MM.1S (cell line): ENCODE results near the gene CABP4.
"Not testable (repeated sequence)": the region's sequence is repeated elsewhere in the genome, so short reads cannot be mapped to it uniquely, and the experiment has no call there.

Experiments used
- DNase-seq: peaks from one replicate; pipeline ENCODE4 v3.0.0-alpha.2; 2015
- H2AFZ ChIP-seq: fragments of 300-600 bp; sonication (generic); 2 replicates; pipeline ENCODE4 v1.6.0; 2016; ENCODE audit warnings: antibody characterized with exemption, low read length
- H3F3A ChIP-seq: fragments of 300-600 bp; sonication (generic); 2 replicates; pipeline ENCODE4 v1.6.1; 2016; ENCODE audit warnings: mild to moderate bottlenecking, antibody characterized with exemption, low read length, moderate library complexity, mixed read lengths; ENCODE audit not compliant: insufficient read depth
- H3K27ac ChIP-seq: fragments of 300-600 bp; sonication (generic); 2 replicates; pipeline ENCODE4 v1.5.1; 2016; ENCODE audit warnings: mild to moderate bottlenecking, low read length
- H3K27me3 ChIP-seq: fragments of 300-600 bp; sonication (generic); replicated peaks from 2 replicates; pipeline ENCODE4 v1.6.0; 2016; ENCODE audit warnings: low read length; ENCODE audit not compliant: insufficient read depth
- H3K36me3 ChIP-seq: fragments of 300-600 bp; sonication (generic); replicated peaks from 2 replicates; pipeline ENCODE4 v1.6.1; 2016; ENCODE audit warnings: mild to moderate bottlenecking, low read length, mixed read lengths; ENCODE audit not compliant: insufficient read depth
- H3K4me1 ChIP-seq: fragments of 300-600 bp; sonication (generic); 2 replicates; pipeline ENCODE4 v1.6.1; 2016; ENCODE audit warnings: low read length, mixed read lengths
- H3K4me2 ChIP-seq: fragments of 300-600 bp; sonication (generic); 2 replicates; pipeline ENCODE4 v1.6.0; 2016; ENCODE audit warnings: low read depth, low read length
- H3K4me3 ChIP-seq: fragments of 300-600 bp; sonication (generic); 2 replicates; pipeline ENCODE4 v1.5.1; 2016; ENCODE audit warnings: low read length, mixed read lengths
- H3K79me2 ChIP-seq: fragments of 300-600 bp; sonication (generic); 2 replicates; pipeline ENCODE4 v1.6.1; 2016; ENCODE audit warnings: mixed run types, low read length, mixed read lengths
- H3K9ac ChIP-seq: fragments of 300-600 bp; sonication (generic); 2 replicates; pipeline ENCODE4 v1.6.1; 2016; ENCODE audit warnings: low read length, mixed read lengths
- H3K9me2 ChIP-seq: fragments of 300-600 bp; sonication (generic); replicated peaks from 2 replicates; pipeline ENCODE4 v1.6.1; 2016; ENCODE audit warnings: mild to moderate bottlenecking, low read length, mixed read lengths; ENCODE audit not compliant: insufficient read depth
- H3K9me3 ChIP-seq: fragments of 300-600 bp; sonication (generic); replicated peaks from 2 replicates; pipeline ENCODE4 v1.6.1; 2016; ENCODE audit warnings: mild to moderate bottlenecking, low read length, mixed read lengths; ENCODE audit not compliant: insufficient read depth
- H4K20me1 ChIP-seq: fragments of 300-600 bp; sonication (generic); 2 replicates; pipeline ENCODE4 v1.6.1; 2016; ENCODE audit warnings: mild to moderate bottlenecking, low read length, moderate library complexity, mixed read lengths; ENCODE audit not compliant: insufficient read depth
- EZH2 ChIP-seq: fragments of 300-600 bp; sonication (generic); optimal IDR thresholded peaks from 2 replicates; pipeline ENCODE3; 2017; ENCODE audit warnings: low read depth, mild to moderate bottlenecking, antibody characterized with exemption, low read length, mixed read lengths
- EZH2phosphoT487 ChIP-seq: fragments of 300-600 bp; sonication (generic); IDR thresholded peaks from 2 replicates; pipeline ENCODE4 v1.6.1; 2018; ENCODE audit warnings: antibody characterized with exemption, low read length
- TF ChIP-seq, protein P1 (sequence below): fragments of 300-600 bp; sonication (generic); IDR thresholded peaks from 2 replicates; pipeline ENCODE4 v1.5.1; 2016; ENCODE audit warnings: antibody characterized with exemption, low read length, mixed read lengths

CABP4 gene

DNA sequence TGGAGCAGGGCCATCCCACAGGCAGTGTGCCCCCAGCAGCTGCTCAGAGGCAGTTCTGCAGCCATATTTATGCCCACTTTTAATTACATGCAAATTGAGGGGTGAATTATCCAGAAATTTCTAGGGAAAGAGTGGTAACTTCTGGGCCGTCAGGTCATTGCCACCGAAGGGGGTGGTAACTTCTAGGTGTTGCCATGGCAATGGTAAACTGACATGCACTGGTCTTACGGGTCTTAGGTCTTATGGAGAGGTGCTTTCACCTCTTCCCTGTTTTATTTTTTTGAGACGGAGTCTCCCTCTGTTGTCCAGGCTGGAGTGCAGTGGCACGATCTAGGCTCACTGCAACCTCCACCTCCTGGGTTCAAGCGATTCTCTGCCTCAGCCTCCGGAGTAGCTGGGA, 17.7 kb downstream of the CABP4 start:
- H3K79me2 ChIP-seq, result no peaks in the 10 kb centered on the region; the same call in 1 of the 2 replicates
- no peaks in the 10 kb centered on the region for H3K9me2 ChIP-seq
- no peak overlapping the region for H3K4me2 ChIP-seq
- no peaks in the 10 kb centered on the region for H3K9me3 ChIP-seq
- no peaks in the 10 kb centered on the region for H4K20me1 ChIP-seq
- no peaks in the 10 kb centered on the region for H3F3A ChIP-seq
- H3K4me1 ChIP-seq, result peaks cover 5% of the 10 kb centered on the region
- H3K36me3 ChIP-seq, result no peaks in the 10 kb centered on the region
- no peak overlapping the region for H3K27ac ChIP-seq
- DNase-seq, result no peak
- no peak overlapping the region for H3K9ac ChIP-seq
- H2AFZ ChIP-seq, result no peak overlapping the region
- no peak for TF ChIP-seq EZH2
- peaks cover 15% of the 10 kb centered on the region for H3K27me3 ChIP-seq
- H3K4me3 ChIP-seq, result no peak overlapping the region

DNA sequence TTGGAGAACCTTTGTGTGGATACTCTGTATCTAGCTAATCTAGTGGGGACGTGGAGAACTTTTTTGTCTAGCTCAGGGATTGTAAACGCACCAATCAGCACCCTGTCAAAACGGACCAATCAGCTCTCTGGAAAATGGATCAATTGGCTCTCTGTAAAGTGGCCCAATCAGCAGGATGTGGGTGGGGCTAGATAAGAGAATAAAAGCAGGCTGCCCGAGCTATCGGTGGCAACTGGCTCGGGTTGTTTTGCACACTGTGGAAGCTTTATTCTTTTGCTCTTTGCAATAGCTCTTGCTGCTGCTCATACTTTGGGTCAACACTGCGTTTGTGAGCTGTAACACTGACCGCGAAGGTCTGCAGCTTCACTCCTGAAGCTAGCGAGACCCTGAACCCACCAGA, 21.5 kb downstream of the CABP4 start:
- not testable (repeated sequence) for H3K9me3 ChIP-seq, H3K4me1 ChIP-seq, H3K27ac ChIP-seq, H3K4me3 ChIP-seq, H3K4me2 ChIP-seq, H3K9me2 ChIP-seq, H3K9ac ChIP-seq, H2AFZ ChIP-seq, H3F3A ChIP-seq, H3K36me3 ChIP-seq, H4K20me1 ChIP-seq, DNase-seq, H3K79me2 ChIP-seq
- H3K27me3 ChIP-seq, result peaks cover 36% of the 10 kb centered on the region

DNA sequence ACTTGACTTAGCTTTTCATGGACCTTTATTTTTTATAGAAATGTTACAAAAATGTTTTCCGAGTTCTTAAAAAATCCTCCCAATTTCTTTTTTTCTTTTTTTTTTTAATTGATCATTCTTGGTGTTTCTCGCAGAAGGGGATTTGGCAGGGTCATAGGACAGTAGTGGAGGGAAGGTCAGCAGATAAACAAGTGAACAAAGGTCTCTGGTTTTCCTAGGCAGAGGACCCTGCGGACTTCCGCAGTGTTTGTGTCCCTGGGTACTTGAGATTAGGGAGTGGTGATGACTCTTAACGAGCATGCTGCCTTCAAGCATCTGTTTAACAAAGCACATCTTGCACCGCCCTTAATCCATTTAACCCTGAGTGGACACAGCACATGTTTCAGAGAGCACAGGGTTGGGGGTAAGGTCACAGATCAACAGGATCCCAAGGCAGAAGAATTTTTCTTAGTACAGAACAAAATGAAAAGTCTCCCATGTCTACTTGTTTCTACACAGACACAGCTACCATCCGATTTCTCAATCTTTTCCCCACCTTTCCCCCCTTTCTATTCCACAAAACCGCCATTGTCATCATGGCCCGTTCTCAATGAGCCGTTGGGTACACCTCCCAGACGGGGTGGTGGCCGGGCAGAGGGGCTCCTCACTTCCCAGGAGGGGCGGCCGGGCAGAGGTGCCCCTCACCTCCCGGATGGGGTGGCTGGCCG, 22.3 kb downstream of the CABP4 start:
- H4K20me1 ChIP-seq, H2AFZ ChIP-seq, H3K4me2 ChIP-seq, H3K9me2 ChIP-seq, H3K4me1 ChIP-seq, H3F3A ChIP-seq, H3K4me3 ChIP-seq, H3K9ac ChIP-seq, DNase-seq, H3K36me3 ChIP-seq, H3K27ac ChIP-seq, H3K9me3 ChIP-seq, H3K79me2 ChIP-seq: not testable (repeated sequence)
- H3K27me3 ChIP-seq, result peaks cover 36% of the 10 kb centered on the region

DNA sequence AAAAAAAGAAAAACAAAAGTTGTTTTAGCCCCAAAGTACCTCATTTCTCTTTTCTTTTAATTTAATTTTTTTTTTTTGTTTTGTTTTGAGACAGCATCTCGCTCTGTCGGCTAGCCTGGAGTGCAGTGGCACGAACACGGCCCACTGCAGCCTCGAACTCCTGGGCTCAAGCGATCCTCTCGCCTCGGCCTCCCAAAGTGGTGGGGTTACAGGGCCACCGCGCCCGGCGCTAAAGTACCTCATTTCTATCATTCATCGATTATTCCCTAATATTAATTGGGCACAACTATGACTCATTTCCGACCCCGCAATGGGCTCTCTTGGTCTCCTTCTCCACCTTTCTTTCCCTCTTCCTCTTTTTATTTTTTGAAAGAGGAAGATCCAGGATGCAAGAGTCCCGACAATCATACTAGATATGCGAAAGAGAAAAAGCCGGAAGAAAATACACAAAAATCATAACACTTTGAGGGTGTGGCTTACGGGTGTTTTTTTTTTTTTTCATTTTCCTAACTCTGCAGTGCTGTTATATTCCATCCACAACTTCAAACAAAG, 27.2 kb downstream of the CABP4 start:
- H3F3A ChIP-seq, result no peaks in the 10 kb centered on the region
- H3K9me3 ChIP-seq, result no peaks in the 10 kb centered on the region
- H3K4me1 ChIP-seq, result peaks cover 20% of the 10 kb centered on the region
- peak overlapping the region; percentile 56 for H3K4me2 ChIP-seq
- H3K27me3 ChIP-seq, result peaks cover 21% of the 10 kb centered on the region
- no peak for DNase-seq
- H3K27ac ChIP-seq, result peak overlapping the region; percentile 38; the same call in 1 of the 2 replicates
- H4K20me1 ChIP-seq, result no peaks in the 10 kb centered on the region
- H3K79me2 ChIP-seq, result peaks cover 26% of the 10 kb centered on the region
- H3K9me2 ChIP-seq, result no peaks in the 10 kb centered on the region
- no peaks in the 10 kb centered on the region for H3K36me3 ChIP-seq
- TF ChIP-seq EZH2phosphoT487 (no peak), EZH2 (no peak)
- TF ChIP-seq, protein P1, sequence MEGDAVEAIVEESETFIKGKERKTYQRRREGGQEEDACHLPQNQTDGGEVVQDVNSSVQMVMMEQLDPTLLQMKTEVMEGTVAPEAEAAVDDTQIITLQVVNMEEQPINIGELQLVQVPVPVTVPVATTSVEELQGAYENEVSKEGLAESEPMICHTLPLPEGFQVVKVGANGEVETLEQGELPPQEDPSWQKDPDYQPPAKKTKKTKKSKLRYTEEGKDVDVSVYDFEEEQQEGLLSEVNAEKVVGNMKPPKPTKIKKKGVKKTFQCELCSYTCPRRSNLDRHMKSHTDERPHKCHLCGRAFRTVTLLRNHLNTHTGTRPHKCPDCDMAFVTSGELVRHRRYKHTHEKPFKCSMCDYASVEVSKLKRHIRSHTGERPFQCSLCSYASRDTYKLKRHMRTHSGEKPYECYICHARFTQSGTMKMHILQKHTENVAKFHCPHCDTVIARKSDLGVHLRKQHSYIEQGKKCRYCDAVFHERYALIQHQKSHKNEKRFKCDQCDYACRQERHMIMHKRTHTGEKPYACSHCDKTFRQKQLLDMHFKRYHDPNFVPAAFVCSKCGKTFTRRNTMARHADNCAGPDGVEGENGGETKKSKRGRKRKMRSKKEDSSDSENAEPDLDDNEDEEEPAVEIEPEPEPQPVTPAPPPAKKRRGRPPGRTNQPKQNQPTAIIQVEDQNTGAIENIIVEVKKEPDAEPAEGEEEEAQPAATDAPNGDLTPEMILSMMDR, result no peak
- H2AFZ ChIP-seq, result peak overlapping the region; percentile 90
- peak overlapping the region; percentile 55; the same call in 1 of the 2 replicates for H3K9ac ChIP-seq
- H3K4me3 ChIP-seq, result peak overlapping the region; percentile 67
